Prostate gland (tissue), 2 donors: ENCODE measurements around the gene C1orf198.

Source experiments
- CTCF ChIP-seq, 4 experiments: fragments of 200-600 bp in 2 of 4; fragments of 450-650 bp in 2 of 4; sonication (generic) in 2 of 4; IDR thresholded peaks; 1 replicate in 3 of 4; 2 replicates in 1 of 4; pipeline ENCODE4 v1.5.1; 2016 to 2019; ENCODE audit warnings: antibody characterized with exemption in 4 of 4, mild to moderate bottlenecking in 2 of 4, moderate library complexity in 2 of 4
- POLR2A ChIP-seq: fragments of 450-650 bp; IDR thresholded peaks from one replicate; pipeline ENCODE4 v1.6.1; 2016; ENCODE audit warnings: antibody characterized with exemption, mild to moderate bottlenecking
- POLR2AphosphoS5 ChIP-seq: sonication (generic); formaldehyde crosslinking; IDR thresholded peaks from one replicate; pipeline ENCODE4 v1.6.1; 2017; ENCODE audit warnings: antibody characterized with exemption

GRCh38 chr1:230868736-230869385 is 540 bp upstream of the C1orf198 start:
- peak; percentile 15 for TF ChIP-seq POLR2AphosphoS5
- TF ChIP-seq CTCF (IDR thresholded peaks at IDR 0.05): peak in 1 of 4 experiments; percentile 29
- no peak for TF ChIP-seq POLR2A
